Measurements from ENCODE around the gene HCFC1.

The HCFC1 gene

DNA sequence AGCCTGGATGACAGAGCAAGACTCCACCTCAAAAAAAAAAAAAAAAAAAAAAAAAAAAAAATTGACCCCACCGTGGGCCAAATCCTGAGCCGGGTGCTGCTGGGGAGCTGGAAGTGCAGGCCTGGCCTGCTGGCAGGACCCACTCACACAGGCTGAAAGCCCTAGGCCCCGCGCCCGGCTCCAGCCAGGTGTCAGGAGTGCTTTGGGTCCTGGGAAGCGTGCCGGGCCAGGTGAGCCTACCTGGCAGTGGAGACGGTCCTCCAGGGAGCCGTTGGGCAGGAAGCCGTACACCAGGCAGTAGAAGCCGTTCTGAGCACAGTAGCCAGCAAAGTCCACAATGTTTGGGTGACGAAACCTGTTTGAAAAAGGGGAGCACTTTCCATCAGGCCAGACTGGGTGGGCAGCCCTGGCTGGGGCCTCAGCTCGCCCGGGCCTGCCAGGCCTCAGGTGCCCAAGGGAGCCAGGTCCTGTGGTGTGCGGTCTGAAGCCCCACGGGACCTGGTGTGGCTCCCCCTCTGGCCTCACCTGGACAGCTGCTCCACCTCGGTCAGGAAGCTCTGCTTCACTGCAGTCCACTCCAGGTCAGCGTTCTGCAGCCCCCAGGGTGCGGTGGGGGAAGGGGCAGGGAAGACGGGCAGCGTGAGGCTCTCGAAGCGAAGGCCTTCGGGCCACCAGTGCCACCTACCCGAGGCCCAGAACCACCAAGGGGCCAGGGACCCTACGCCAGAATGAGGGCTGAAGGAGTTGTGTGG, 46.3 kb upstream of the HCFC1 start:
- peak overlapping the region; percentile 51 for H3K4me3 ChIP-seq (ENCODE audit: low read length)
- DNase-seq (ENCODE audit: low read depth) = no peak
- TF ChIP-seq, protein P1, sequence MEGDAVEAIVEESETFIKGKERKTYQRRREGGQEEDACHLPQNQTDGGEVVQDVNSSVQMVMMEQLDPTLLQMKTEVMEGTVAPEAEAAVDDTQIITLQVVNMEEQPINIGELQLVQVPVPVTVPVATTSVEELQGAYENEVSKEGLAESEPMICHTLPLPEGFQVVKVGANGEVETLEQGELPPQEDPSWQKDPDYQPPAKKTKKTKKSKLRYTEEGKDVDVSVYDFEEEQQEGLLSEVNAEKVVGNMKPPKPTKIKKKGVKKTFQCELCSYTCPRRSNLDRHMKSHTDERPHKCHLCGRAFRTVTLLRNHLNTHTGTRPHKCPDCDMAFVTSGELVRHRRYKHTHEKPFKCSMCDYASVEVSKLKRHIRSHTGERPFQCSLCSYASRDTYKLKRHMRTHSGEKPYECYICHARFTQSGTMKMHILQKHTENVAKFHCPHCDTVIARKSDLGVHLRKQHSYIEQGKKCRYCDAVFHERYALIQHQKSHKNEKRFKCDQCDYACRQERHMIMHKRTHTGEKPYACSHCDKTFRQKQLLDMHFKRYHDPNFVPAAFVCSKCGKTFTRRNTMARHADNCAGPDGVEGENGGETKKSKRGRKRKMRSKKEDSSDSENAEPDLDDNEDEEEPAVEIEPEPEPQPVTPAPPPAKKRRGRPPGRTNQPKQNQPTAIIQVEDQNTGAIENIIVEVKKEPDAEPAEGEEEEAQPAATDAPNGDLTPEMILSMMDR (conservative IDR thresholded peaks at IDR 0.05; ENCODE audit: low read depth, low read length) = no peak

DNA sequence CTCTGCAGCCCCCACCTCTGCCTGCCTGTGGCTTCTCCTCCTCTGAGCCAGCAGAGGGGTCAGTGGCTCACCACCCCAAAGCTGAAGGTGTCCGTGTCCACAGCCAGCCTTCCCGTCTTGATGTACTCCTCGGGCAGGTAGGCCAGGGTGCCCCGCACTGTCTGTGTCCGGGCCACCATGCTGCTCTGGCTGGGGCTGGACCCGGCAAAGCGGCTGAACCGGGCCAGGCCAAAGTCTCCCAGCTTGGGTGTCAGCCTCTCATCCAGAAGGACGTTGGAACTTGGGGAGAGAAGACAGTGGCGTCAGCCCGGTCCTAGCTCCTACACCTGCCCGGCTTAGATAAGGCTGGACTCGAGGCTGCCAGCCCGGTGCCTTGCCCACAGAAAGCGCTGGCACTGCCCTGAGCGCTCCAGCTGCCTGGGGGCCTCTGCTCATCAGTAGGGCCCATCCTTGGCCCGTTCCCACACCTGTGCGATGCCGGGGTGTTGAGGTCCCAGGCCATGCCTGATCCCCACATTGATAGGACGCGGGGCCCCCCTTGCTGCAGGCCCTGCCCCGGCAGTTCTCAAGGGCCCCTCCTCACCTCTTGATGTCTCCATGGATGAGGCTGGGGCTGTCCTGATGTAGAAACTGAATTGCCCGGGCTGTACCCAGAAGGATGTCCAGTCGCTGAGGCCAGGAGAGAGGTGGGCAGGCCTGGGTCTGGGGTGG, 44.9 kb upstream of the HCFC1 start:
- TF ChIP-seq, protein P1 (conservative IDR thresholded peaks at IDR 0.05; ENCODE audit: low read depth, low read length) = no peak
- no peak for DNase-seq (ENCODE audit: low read depth)
- no peak overlapping the region for H3K4me3 ChIP-seq (ENCODE audit: low read length)

DNA sequence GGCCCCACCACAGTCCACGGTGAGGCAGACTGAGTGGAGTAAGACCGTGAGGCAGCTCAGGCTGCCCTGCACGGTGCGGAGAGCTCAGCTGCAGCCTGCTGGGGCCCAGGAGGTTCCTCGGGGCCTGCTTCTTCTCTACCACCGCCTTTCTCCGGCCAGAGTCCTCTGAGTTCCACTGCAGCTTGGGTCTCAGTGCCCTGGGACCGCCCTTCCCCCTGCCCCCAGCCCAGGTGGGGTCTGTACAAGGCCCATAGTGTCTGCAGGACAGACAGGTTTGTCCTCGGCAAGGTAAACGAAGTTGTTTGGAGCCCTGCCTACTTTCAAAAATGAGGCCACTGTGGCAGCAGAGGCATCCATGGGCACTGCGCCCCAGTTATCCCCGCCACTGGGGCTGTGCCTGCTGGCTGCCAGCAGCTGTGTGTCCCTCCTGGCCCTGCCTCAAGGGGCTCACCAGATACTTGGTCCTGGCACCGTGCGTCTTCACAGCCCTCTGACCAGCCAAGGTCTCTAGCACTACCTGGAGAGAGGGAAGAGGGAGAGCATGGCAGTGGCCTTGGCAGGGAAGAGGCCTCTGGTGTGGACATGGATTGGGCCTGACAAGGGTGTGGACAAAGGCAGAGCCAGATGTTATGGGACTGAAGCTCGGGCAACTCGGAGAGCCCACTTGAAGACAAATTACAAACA, 44.1 kb upstream of the HCFC1 start:
- no peak for DNase-seq (ENCODE audit: low read depth)
- TF ChIP-seq, protein P1 (conservative IDR thresholded peaks at IDR 0.05; ENCODE audit: low read depth, low read length) = no peak
- H3K4me3 ChIP-seq (ENCODE audit: low read length) = no peak overlapping the region

DNA sequence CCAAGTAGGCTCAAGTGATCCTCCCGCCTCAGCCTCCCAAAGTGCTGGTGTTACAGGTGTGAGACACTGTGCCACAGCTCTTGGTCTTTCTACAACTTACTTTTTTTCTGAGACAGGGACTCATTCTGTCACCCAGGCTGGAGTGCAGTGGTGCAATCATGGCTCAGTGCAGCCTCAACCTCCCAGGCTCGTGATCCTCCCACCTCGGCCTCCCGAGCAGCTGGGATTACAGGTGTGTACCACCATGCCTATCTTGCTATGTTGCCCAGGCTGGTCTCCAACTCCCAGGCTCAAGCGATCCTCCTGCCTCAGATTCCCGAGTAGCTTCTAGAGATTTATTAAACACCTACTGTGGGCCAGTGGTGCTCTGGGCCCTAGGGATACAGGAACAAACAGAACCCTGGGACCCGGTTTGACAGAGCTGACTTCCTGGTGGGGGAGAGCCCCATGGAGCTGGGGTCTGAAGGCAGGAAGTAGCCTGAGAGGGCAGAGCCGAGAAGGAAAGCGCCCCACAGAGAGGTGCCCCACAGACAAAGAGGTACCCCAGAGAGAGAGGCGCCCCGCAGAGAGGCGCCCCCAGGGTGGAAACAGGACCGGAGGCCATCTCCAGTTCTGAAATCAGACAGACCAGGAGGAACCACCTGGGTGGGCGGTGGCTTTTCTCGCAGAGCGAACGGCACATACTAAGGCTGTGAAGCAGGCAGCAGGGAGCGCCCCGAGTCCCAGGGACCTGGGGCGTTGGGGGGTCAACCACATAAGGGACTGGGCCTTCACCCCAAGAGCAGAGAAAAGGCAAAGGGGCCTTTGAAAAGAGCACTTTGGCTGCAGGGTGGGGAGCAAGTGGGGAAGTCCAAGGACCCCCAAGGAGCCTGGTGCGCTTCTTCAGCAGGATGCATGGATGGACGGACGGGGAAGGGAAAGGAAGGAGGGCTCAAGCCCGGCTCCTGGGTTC, 43.1 kb upstream of the HCFC1 start:
- DNase-seq (ENCODE audit: low read depth) = no peak
- H3K4me3 ChIP-seq (ENCODE audit: low read length) = no peak overlapping the region
- TF ChIP-seq, protein P1 (conservative IDR thresholded peaks at IDR 0.05; ENCODE audit: low read depth, low read length) = no peak

DNA sequence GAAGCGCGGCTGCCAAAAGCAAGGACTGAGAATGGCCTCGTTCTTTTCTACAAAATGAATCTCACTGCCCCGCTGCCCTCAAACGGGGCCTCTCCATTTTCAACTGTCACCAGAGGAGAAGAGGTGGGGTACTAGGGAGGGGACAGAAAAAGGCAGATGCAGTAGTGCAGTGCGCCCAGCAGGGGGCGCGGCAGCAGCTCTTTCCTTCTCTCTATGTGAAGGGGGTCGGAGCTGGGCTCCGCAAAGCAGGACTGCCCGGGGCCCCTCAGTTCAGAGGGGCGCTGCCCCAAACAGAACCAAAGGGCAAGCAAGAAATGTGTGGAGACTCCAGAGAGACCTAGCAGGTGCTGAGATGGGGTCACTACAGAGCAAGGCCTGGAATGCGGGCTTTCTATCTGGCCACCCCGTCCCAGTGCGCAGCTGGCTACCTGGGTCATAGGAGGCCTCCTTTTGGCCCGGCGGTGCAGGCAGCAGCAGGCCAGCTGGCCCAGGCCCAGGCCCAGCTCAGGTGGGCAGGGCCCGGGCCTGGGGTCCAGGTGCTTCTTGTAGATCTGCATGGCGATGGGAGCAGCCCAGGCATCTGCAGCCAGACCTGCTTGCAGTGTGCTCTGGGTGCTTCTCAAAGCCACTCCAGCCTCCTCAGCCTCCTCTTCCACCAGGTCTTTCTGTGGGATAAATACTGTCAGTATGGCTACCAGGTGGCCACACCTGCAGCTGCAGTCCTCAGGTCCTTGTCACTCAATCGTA, 42.2 kb upstream of the HCFC1 start:
- TF ChIP-seq, protein P1 (conservative IDR thresholded peaks at IDR 0.05; ENCODE audit: low read depth, low read length) = peak; percentile 93
- no peak for DNase-seq (ENCODE audit: low read depth)
- H3K4me3 ChIP-seq (ENCODE audit: low read length) = no peak overlapping the region

DNA sequence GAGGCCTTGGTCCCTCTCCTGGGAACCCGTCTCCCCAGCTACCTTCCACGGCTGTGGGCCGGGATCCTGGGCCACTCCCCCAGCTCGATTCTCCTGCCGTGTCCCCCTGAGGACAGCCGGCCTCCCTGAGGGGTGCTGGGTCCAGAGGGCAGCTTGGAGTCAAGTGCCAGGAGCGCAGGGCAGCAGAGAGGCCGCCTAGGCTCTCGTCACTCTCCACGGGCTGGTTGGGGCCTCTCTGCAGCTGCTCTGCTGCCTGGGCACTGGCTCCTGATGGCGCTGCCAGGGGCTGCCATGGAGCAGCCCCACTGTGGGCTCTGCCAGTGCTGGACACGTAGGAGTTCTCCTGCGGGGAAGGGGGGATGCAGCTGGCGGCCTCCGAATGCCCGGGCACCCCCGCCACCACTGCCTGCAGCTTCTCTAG, 41.4 kb upstream of the HCFC1 start:
- TF ChIP-seq, protein P1 (conservative IDR thresholded peaks at IDR 0.05; ENCODE audit: low read depth, low read length) = no peak
- DNase-seq (ENCODE audit: low read depth) = no peak
- H3K4me3 ChIP-seq (ENCODE audit: low read length) = no peak overlapping the region
